A673 (cell line): ENCODE results near the gene FAM210B.

Experiments
- CTCF ChIP-seq: fragments of 300-800, 200-600 bp; sonication (generic); conservative IDR thresholded peaks from 2 replicates; pipeline ENCODE4 v1.5.1; 2017; ENCODE audit warnings: low read depth, mild to moderate bottlenecking, antibody characterized with exemption, low read length, moderate library complexity, mixed read lengths
- EZH2 ChIP-seq: fragments of 200-600 bp; sonication (generic); IDR thresholded peaks from 2 replicates; pipeline ENCODE4 v1.6.1; 2017; ENCODE audit warnings: borderline replicate concordance, low read depth, mild to moderate bottlenecking, mixed read lengths, antibody characterized with exemption, low read length; ENCODE audit not compliant: poor library complexity, severe bottlenecking

GRCh38 chr20:56409521-56409920 lies 50.7 kb downstream of the FAM210B start:
- TF ChIP-seq CTCF (no peak), EZH2 (no peak)
